HG03280 (cell line): ENCODE data around the gene VAC14.
A peak's percentile ranks its signal among the peaks of the same experiment; 100 is the strongest.
"Not testable (repeated sequence)": the region's sequence is repeated elsewhere in the genome, so short reads cannot be mapped to it uniquely, and the experiment has no call there.

ENCODE experiments used
- ATAC-seq: cut with Tn5 transposase; IDR thresholded peaks from one replicate; pipeline ENCODE4 v1.9.1; 2021; ENCODE audit warnings: mild to moderate bottlenecking, moderate library complexity; ENCODE audit not compliant: unreplicated experiment

Gene VAC14

GRCh38 chr16:70800781-70801480 lies at the start of gene VAC14:
TSS of gene VAC14 (minus strand) at chr16:70801158. CDS start at chr16:70800900, 258 bp downstream.
- peak; percentile 91 for ATAC-seq

GRCh38 chr16:70823498-70824118 lies 22.6 kb upstream of the VAC14 start:
- not testable (repeated sequence) for ATAC-seq

- ATAC-seq, result not testable (repeated sequence)
Measured at GRCh38 chr16:70822734-70823133, 21.8 kb upstream of the VAC14 start.

GRCh38 chr16:70818088-70818487 lies 17.1 kb upstream of the VAC14 start:
- ATAC-seq, result not testable (repeated sequence)

GRCh38 chr16:70809392-70810060 lies 8.6 kb upstream of the VAC14 start:
- ATAC-seq, result peak; percentile 57

- no peak for ATAC-seq
Measured at GRCh38 chr16:70808371-70808770, 7.4 kb upstream of the VAC14 start.

GRCh38 chr16:70805787-70806186 lies 4.8 kb upstream of the VAC14 start:
- no peak for ATAC-seq

- no peak for ATAC-seq
Measured at GRCh38 chr16:70805380-70805779, 4.4 kb upstream of the VAC14 start.

- no peak for ATAC-seq
Measured at GRCh38 chr16:70804734-70805169, 3.8 kb upstream of the VAC14 start.

- ATAC-seq, result no peak
Measured at GRCh38 chr16:70804153-70804733, 3.3 kb upstream of the VAC14 start.

GRCh38 chr16:70803319-70803718 lies 2.4 kb upstream of the VAC14 start:
- no peak for ATAC-seq

GRCh38 chr16:70801611-70802010 lies 653 bp upstream of the VAC14 start:
- ATAC-seq, result no peak

GRCh38 chr16:70800311-70800710 lies 647 bp downstream of the VAC14 start:
- ATAC-seq, result no peak

- no peak for ATAC-seq
Measured at GRCh38 chr16:70796301-70796700, 4.7 kb downstream of the VAC14 start.

- no peak for ATAC-seq
Measured at GRCh38 chr16:70795296-70795912, 5.6 kb downstream of the VAC14 start.

GRCh38 chr16:70793851-70794502 lies 7.0 kb downstream of the VAC14 start:
- ATAC-seq, result peak; percentile 64

GRCh38 chr16:70790815-70791214 lies 10.1 kb downstream of the VAC14 start:
- no peak for ATAC-seq

GRCh38 chr16:70789595-70790447 lies 11.1 kb downstream of the VAC14 start:
- ATAC-seq, result no peak

- no peak for ATAC-seq
Measured at GRCh38 chr16:70788668-70789594, 12.0 kb downstream of the VAC14 start.
